Measurements from ENCODE around the gene CKAP5.
A peak's percentile ranks its signal among the peaks of the same experiment; 100 is the strongest.
"Not testable (repeated sequence)": the region's sequence is repeated elsewhere in the genome, so short reads cannot be mapped to it uniquely, and the experiment has no call there.

CKAP5 gene

DNA sequence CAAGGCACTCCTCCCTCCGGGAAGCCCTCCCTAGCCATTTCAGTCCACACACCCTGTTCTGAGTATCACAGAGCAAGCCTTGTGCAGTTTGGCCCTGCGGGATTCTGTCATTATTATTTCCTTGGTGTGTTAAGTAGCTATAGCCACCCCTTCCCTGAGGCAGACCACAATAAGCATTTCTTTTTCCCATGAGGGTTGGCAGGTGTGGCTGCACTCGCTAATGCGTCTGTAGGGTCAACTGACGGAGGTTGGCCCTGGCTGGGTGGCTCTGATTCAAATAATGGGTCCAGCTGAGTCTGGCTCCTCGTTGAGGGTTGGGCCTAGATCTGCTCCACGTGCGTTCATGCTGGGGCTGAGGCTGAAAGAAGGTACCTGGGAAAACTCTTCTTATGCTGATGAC lies 122.0 kb downstream of the CKAP5 start:
- DNase-seq = no peak

DNA sequence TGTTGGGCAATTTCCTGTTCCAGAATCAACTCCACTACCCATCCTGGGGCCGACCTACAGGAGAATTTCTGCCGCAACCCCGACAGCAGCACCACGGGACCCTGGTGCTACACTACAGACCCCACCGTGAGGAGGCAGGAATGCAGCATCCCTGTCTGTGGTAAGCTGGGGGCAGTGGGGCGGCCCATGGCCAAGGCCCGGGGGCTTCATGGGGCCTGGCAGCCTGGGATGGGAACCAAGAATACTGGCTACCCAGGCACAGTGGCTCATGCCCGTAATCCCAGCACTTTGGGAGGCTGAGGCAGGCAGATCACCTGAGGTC lies 122.8 kb downstream of the CKAP5 start:
- no peak for DNase-seq

DNA sequence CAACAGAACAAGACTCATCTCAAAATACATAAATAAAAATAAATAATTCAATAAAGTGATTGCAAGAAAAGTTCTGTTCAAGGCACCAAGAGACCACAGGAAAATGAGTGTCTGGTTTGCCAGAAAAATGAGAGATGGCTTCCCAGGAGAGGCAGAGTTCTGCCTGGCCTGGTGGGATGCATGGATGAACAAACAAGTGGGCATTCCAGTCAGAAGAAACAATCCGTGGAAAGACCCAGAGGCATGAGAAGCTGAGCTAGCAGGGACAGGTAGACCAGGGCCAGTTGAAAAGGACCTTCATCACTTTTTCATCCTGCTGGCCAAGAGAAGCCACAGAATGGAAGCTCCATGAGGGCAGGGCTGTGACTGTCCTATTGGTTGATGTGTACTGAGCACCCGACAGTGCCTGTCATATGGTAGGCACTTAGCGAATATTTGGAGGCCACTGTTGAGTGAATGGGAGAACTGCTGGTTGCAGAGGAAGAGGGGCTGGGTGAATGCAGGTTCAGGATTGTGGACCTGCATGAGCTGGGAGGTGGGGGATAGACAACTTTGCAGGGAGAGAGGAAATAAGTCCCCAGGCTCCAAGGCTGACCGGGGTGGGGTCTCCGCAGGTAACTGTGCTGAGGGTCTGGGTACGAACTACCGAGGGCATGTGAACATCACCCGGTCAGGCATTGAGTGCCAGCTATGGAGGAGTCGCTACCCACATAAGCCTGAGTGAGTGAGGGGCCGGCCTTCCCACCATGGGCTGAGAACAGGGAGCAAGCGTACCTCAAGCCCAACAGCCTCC lies 123.3 kb downstream of the CKAP5 start:
- DNase-seq = no peak

DNA sequence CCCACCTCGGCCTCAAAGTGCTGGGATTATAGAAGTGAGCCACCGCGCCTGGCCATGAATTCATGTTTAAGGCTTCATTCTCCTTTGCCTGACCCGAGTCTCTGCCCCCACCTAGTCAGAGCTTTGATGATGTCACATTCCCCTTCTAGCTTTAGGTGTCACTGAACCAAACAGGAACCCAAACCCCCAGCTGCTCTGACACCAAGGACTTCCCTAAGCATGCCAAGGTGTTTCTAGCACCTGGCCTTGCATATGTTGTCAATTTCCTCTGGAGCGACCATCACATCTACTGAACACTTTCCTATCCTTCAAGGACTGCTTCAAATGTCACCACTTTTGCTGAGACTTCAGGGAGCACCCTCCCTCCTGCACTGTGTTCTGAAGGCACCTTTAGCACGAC lies 124.8 kb downstream of the CKAP5 start:
- no peak for DNase-seq

DNA sequence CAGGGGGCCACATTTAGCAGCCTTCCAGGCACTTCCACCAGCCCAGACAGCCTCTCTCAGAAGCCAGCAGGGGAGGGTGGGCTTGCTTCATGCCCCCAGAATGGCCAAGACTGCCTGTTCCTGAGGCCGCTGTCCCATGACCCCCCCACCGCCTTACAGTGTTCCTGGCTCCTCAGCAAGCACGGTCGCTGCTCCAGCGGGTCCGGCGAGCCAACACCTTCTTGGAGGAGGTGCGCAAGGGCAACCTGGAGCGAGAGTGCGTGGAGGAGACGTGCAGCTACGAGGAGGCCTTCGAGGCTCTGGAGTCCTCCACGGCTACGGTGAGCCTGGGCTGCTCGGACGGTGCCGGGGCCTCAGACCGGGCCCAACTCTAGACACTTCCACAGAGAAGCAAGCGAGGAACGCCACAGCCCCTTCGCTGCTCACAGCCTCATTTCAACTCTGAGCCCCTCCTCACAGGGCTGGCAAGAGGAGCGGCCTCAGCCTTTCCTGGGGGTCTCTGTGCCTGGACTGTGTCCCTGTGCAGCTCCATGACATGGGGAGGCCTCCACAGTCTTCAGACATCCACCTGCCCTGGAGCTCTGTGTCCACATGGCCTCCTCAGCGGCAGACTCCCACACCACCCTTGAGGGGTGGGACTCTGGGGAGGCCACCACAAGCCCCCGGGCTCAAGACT lies 126.4 kb downstream of the CKAP5 start:
- no peak for DNase-seq

DNA sequence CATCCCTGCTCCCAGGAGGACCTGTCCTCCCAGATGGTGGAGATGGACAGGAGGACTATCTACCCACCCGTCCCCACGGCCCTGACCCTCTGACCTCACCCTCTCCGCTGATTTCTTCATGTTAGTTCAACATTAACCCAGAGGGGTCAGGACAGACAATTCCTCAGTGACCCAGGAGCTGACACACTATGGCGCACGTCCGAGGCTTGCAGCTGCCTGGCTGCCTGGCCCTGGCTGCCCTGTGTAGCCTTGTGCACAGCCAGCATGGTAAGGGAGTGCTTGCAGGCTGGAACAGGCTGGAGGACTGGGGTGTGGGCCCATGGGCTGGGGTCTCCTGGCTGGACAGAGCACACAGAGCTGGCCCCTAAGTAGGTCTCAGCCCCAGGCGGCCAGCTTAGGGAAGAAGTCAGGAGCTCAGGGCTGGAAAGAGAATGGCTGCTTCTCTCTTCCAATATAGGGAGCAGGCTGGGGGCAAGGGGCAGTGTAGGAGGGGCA lies 127.0 kb downstream of the CKAP5 start, which contains the start of gene F2:
Gene F2 (plus strand): TSS at position 166 of the 495 bp plus-strand sequence. CDS start 23 bp downstream, at position 189.
- DNase-seq = no peak

DNA sequence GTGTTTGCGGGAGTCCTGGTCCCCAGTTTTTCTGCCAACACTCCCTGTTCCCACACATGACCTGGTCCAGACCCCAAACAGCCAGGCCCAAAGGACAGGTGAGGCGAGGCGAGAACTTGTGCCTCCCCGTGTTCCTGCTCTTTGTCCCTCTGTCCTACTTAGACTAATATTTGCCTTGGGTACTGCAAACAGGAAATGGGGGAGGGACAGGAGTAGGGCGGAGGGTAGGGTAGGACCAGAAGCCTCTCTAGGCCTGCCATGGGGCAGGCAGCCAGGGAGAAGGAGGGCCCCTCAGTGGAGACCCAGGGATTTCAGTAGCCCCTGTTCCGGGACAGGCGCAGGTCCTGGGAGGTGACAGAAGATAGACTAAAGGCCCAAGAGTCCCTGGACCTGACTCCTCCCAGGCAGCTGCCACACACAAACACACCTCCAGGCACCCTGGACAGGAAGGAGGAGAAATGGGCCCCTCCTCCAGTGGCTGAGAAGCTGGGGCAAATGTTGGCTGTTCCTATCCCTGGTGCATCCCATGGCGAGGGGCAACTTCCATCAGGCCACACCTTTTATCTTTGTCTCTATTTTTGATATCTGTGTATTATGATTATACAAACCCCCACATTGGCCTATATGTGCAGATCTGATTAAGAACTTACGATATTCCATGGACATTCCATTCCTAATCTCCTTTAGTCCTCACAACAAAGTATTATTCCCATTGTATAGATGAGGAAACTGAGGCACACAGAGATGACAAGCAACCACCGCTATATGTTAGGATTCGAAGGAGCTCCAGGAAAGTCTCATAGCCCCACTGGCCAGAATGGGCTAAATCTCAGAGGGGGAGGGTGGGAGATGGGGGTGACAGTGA lies 127.7 kb downstream of the CKAP5 start:
- no peak for DNase-seq

DNA sequence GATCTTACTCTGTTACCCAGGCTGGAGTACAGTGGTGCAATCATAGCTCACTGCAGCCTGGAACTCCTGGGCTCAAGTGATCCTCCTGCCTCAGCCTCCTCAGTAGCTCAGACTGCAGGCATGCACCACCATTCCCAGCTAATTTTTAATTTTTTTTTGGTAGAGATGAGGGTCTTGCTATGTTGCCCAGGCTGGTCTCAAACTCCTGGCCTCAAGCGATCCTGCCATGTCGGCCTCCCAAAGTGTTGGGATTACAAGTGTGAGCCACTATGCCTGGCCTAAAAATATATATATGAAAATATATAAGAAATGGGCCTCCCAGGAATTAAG lies 128.3 kb downstream of the CKAP5 start:
- not testable (repeated sequence) for DNase-seq

DNA sequence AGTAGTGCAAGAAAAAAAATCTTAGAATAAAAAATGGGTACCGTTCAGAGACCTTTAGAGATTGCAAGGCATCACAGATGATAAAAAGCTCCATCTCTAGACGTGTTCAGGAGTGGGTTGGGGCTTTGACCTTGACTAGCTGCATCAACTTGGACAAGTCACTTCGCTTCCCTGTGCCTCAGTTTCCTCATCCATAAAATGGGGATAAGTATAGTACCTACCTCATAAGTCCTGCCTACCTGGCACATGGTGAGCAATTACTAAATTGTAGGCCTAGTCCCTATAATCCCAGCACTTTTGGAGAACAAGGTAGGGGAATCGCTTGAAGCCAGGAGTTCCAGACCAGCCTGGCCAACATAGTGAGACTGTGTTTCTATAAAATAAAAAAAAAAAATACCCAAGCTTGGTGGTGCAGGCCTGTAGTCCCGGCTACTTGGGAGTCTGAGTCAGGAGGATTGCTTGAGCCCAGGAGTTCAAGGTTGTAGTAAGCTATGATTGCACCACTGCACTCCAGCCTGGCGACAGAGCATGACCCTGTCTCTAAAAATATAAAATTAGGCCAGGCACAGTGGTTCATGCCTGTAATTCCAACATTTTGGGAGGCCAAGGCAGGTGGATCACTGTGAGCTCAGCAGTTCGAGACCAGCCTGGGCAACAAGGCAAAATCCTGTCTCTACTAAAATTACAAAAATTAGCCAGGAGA lies 133.1 kb downstream of the CKAP5 start:
- no peak for DNase-seq

DNA sequence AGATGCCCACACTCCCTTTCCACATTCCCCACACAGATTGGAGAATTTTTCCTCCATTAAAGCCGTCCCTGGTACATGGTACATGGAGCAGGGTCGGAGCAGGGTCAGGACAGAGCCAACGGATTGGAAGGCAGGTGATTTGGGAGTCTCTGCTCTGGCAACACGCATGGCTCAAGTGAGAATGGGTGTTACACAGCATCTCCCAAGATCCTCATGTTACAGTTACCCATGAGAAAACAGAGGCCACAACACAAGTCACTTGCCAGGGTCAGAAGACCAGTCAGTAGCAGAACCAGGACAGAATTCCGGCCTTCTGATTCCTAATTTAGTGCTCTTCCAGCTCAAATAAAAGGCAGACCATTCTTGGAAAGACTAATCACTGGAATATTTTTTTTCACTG lies 134.8 kb downstream of the CKAP5 start:
- DNase-seq = no peak

DNA sequence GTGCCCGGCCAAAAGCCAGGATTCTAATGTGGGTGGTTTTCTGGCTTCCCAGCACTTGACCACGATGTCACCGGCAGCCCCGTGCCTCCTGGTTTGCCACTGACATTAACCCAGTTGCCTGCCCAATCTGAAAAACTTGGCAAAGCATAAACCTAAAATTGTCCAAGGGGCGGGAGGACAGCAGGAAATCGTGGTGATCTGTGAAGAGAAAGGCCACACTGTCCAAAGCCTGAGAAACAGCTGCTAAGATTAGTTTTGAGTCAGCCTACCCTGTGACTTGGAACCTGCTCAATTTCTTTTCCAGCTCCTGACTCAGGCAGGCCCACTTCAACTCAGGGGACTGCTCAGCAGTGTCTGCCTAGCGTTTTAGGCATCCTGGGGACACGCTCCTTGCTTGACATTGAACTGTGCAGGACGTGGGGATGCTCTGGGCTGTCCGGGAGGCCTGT lies 135.2 kb downstream of the CKAP5 start:
- DNase-seq = no peak

DNA sequence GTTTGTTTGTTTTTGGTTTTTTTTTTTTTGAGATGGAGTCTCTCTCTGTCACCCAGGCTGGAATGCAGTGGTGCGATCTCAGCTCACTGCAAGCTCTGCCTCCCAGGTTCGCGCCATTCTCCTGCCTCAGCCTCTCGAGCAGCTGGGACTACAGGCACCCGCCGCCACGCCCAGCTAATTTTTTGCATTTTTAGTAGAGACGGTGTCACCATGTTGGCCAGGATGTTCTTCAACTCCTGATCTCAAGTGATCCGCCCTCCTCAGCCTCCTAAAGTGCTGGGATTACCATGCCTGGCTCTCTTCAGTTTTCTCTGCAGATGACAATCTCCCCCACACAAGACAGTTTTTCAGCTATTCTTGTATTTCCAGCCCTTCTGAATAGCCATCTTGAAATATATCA lies 136.7 kb downstream of the CKAP5 start:
- not testable (repeated sequence) for DNase-seq

DNA sequence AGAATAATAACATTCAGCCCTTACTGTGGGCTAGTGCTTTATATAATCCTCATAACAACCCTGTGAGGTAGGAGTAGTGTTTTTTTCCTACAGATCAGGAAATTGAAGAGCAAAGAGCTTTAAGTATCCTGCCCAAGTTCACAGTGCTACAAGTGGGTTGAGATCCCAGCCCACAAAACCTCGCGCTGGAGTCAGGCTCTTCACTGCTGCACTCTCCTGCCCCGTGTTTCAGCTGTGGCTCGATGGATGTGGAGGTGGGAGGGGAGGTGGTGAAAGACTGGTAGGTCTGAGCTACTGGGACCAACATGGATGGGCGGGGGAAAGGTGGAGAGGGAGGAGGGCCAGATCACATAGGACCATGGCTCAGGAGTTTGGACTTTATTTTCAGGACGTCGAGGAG lies 139.2 kb downstream of the CKAP5 start:
- no peak for DNase-seq

DNA sequence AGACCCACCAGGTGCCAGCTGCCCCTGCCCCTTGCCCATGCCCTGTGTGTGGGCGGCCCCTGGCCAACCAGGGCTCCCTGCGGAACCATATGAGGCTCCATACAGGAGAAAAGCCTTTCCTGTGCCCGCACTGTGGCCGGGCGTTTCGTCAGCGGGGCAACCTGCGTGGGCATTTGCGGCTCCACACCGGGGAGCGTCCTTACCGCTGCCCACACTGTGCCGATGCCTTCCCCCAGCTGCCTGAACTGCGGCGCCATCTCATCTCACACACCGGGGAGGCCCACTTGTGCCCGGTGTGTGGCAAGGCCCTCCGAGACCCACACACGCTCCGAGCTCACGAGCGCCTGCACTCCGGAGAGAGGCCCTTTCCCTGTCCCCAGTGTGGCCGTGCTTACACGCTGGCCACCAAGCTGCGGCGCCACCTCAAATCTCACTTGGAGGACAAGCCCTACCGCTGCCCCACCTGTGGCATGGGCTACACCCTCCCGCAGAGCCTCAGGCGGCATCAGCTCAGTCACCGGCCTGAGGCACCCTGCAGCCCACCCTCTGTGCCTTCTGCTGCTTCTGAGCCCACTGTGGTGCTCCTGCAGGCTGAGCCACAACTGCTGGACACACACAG lies 140.9 kb downstream of the CKAP5 start:
- DNase-seq = no peak

DNA sequence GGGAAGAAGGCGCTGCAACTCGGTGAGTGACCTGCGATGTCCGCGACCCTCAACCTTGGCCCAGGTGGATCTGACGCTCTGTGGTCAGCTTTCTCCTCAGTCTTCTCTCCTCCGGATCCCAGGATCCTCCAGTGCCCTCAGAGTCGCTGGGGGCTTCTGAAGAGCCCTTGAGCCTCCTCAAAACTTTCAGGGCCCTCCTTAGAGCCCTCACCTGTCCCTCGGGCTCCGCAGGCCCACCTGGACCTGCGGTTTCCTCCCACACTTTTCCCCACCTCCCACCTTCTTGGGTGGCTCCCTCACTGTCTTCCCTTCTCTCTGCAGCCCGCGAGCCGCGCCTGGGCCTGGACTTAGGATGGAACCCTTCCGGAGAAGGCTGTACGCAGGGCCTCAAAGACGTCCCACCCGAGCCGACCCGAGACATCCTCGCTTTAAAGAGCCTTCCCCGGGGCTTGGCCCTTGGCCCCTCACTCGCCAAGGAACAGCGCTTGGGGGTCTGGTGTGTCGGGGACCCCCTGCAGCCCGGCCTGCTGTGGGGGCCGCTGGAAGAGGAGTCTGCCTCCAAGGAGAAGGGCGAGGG lies 144.9 kb downstream of the CKAP5 start:
- DNase-seq = no peak

DNA sequence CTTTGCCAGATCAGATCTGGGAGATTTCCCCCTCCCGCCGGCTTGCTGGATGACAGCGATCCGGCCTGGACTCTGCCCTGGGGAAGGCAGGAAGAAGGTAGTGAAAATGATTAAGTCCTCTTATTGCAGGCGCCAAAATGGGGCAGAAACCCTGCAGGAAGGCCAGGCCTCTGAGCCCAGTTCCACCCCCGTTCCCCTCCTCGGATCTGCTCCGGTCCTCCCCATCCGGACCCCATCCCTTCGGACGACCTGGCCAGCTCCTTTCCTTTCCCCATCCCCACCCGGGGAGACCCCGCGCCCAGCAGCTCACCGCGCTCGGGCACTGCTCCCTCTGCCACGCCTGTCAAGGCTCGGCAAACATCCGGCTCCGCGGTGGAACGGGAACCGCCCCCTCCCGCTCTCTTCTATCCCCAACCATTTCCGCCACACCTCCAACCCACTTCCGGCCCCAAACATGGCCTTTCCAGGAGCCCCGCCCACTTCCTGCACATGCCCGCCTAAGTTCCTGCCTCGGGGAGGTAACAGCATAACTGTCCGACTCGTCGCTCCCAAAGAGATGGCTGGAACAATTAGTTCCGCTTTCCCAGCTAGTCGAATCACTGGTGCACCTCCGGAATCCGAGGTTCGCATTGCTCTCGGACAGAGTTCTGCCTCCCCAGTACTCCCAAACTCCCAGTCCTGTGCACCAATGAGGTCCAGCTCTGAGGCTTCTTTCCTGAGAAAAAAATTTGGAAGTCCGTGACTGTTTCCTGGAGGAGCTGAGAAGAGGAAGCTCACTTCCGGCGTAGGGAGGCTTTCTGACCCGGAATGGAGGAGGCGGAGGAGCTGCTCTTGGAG lies 145.6 kb downstream of the CKAP5 start, which contains the start of the genes ARHGAP1 and ZNF408:
Gene ARHGAP1 (minus strand): TSS at position 379 of the 837 bp plus-strand sequence. CDS start 4,512 bp downstream, outside the sequence.
Gene ZNF408 (plus strand): TSS at position 791 of the 837 bp plus-strand sequence. CDS start 17 bp downstream, at position 808.
- peak; percentile 99 for DNase-seq

DNA sequence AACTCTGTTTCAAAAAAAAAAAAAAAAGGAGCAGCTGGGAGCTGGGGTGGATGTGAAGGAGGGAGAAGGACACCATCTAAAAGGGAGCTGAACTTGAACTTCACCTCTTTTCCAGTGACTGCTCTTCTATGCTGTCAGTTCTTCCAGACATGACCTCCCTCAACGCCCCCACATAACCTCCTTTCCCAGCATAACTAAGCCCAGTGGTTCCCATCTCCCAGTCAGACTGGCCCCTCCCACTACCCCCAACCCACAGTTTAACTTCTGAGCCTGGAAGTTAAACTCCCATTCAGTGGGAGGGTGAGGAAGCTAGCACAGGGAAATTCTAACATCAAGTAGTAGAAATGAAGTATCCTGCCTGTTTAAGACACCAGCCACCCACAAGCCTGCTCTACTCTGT lies 147.5 kb downstream of the CKAP5 start:
- no peak for DNase-seq

DNA sequence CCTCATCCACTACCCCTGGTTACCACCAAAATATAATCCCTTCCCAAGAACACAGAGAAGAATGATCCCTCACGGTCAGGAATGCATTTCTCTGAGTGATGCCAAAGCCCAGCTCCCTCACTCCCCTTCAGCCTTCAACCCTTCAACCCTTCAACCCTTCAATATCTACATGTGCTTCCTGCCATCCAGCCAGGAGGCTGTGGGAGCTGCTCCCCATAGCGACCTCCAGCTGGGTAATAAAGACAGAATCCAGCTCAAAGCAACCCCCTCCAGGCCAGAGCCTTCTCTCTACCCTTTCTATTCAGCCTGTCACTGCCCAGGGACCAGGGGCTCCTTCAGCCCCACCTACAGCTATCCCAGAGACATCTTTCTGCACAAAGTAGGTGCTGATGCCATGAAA lies 148.4 kb downstream of the CKAP5 start:
- no peak for DNase-seq

DNA sequence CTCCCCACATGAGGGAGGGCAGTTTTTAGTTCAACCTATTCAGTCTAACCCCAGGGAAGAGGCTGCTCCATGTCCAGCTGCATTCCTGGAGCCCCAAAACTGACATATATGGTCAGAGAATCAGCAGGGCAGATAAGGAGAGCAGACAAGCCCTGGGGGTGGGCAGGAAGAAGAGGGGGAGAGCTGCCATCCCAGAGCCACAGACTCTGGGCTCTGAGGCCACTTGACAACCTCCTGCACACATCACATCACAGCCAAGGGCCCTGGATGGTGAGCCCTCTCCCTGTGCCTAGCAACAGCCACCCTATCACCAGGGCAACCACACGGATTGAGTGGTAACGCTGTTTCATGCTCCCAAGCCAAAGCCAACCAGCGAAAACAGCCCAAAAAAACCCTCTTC lies 148.8 kb downstream of the CKAP5 start:
- no peak for DNase-seq

DNA sequence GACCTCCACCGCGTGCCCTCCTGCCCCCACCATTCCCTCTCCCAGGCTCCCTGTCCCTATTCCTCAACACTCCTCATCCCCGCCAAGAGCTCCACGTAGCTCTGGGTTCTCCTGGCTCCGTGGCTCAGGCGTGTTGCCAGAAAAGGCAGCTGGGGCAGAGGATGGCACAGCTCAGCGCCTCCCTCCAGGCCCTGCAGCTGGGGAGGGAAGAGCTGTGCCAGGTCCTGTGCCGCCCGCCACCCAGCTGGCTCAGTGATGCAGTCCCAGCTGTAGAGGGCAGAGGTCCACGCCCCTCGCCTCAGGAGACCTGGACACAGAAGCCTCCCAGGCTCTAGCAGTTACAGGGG lies 149.9 kb downstream of the CKAP5 start:
- DNase-seq = no peak

All from activated CD4-positive, alpha-beta T cell treated with anti-CD3 and anti-CD28 coated beads, Interleukin-2, Interleukin-6, amounts not matched to agents 100 ng/mL and 50 ng/mL, durations not matched to agents 16 hours and 8 hours (primary cell).